ENCODE measurements around the gene TMEM17. TPM values are rescaled to one million over a fixed set of nuclear protein-coding genes. Genes with fewer than 3 reads are reported as not detected.

Gene TMEM17
- total and polyA plus RNA-seq, 2 of the 13 experiments (the other 11 are each of a cell fraction or from before 2014, with no cell fraction given): 0.22 to 0.50 TPM

- TF ChIP-seq RERE (CRISPR knock-in tag; IDR thresholded peaks at IDR 0.05; ENCODE audit: low read depth) (0 out of 2 replicates have a peak, but pooled peaks have one; percentile 87), ARNT2 (CRISPR knock-in tag; IDR thresholded peaks at IDR 0.05; ENCODE audit: low read depth) (peak; percentile 73), PHF20 (CRISPR knock-in tag; IDR thresholded peaks at IDR 0.05) (peak; percentile 20; the same call in 1 of the 2 replicates), ZNF605 (CRISPR knock-in tag; IDR thresholded peaks at IDR 0.05) (peak; percentile 98), ZHX2 (IDR thresholded peaks at IDR 0.05; ENCODE audit: low read depth) (no peak), ZHX2 (CRISPR knock-in tag; IDR thresholded peaks at IDR 0.05; ENCODE audit: borderline replicate concordance) (no peak; the same call in 1 of the 2 replicates), YEATS2 (CRISPR knock-in tag; IDR thresholded peaks at IDR 0.05; ENCODE audit: borderline replicate concordance) (peak; percentile 36; the same call in 1 of the 2 replicates), HOXA7 (CRISPR knock-in tag; IDR thresholded peaks at IDR 0.05) (no peak), TRIM24 (CRISPR knock-in tag; IDR thresholded peaks at IDR 0.05) (peak; percentile 77), ZBTB1 (CRISPR knock-in tag; IDR thresholded peaks at IDR 0.05; ENCODE audit: borderline replicate concordance) (no peak), BRCA1 (CRISPR knock-in tag; IDR thresholded peaks at IDR 0.05) (0 out of 2 replicates have a peak, but pooled peaks have one; percentile 68), ZNF10 (CRISPR knock-in tag; IDR thresholded peaks at IDR 0.05; ENCODE audit: borderline replicate concordance, low read depth) (no peak), KDM4B (CRISPR knock-in tag; IDR thresholded peaks at IDR 0.05) (peak; percentile 93), ZNF720 (CRISPR knock-in tag; IDR thresholded peaks at IDR 0.05) (no peak), KLF12 (CRISPR knock-in tag; IDR thresholded peaks at IDR 0.05; ENCODE audit: borderline replicate concordance) (no peak; the same call in 1 of the 2 replicates), MED13 (CRISPR knock-in tag; IDR thresholded peaks at IDR 0.05) (peak; percentile 98), TFDP2 (CRISPR knock-in tag; IDR thresholded peaks at IDR 0.05) (peak; percentile 84)
These were observed 20.8 kb upstream of the TMEM17 start (continued) for GRCh38 chr2:62526531-62527381.
